ENCODE results near the gene N4BP2L1.

The N4BP2L1 gene

DNA sequence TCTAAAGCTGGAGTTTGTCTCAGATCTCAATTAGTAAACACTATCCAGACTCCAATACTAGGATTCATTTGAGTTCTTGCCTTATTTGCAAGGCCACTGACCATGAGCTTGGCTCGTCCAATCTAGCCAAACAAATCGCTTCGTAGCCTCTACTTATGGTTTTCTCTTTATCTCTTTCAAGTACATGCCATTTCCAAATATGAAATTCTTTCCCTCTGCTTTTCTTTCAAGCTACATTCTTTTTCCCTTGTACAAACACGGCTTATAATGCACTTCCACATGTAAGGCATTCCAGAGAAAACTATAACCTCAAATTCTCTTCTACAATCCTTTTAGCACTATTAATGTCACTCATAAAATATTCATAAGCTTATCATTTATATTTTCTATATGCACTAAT, 10.9 kb upstream of the N4BP2L1 start:
- no peak for DNase-seq (ENCODE audit: low read depth)
- TF ChIP-seq CTCF (conservative IDR thresholded peaks at IDR 0.05; ENCODE audit: control insufficient read depth, insufficient read depth, low read depth, low read length), result no peak
- no peak overlapping the region for H3K4me3 ChIP-seq (ENCODE audit: control insufficient read depth, low read depth, low read length)

GRCh38 chr13:32432856-32433255, 4.9 kb upstream of the N4BP2L1 start:
- TF ChIP-seq CTCF (conservative IDR thresholded peaks at IDR 0.05; ENCODE audit: control insufficient read depth, insufficient read depth, low read depth, low read length), result no peak
- no peak overlapping the region for H3K4me3 ChIP-seq (ENCODE audit: control insufficient read depth, low read depth, low read length)
- DNase-seq (ENCODE audit: low read depth), result no peak

- DNase-seq (ENCODE audit: low read depth), result no peak
- TF ChIP-seq CTCF (conservative IDR thresholded peaks at IDR 0.05; ENCODE audit: control insufficient read depth, insufficient read depth, low read depth, low read length), result no peak
- H3K4me3 ChIP-seq (ENCODE audit: control insufficient read depth, low read depth, low read length), result no peak overlapping the region
Measured at GRCh38 chr13:32431361-32431760, 3.4 kb upstream of the N4BP2L1 start.

DNA sequence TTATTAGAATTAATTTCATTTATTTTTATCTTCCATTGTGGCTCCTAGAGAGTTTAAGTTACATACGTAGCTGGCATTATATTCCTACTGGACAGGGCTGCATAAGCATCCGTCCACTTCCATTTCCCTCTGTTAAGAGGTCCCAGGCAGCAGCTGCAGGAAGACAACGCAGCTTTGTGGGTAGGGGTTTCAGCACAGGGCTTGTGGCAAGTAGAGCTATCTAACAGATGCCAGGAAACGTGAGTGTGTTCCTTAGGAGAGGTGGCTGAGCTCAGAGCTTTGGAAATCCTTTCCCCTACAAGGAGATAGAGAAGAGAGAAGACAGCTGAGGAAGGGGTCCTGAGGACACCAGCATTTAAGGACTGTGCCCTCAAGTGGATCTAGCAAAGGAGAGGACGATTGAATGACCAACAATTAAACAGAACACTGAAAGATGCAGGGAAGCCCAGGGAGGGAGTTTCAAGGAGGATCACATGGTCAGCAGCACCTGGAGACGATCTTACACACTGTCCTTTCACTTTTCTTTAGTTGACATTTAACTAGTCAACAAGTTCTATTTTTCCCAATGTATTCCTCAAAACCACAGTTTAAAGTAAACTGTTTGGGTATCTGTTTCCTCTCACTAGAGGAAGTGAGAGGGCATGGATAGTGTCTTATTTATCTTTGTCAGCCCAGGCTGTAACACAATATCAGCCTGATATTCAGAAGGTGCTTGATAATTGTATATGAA, 2.3 kb upstream of the N4BP2L1 start:
- no peak for DNase-seq (ENCODE audit: low read depth)
- H3K4me3 ChIP-seq (ENCODE audit: control insufficient read depth, low read depth, low read length), result no peak overlapping the region
- TF ChIP-seq CTCF (conservative IDR thresholded peaks at IDR 0.05; ENCODE audit: control insufficient read depth, insufficient read depth, low read depth, low read length), result no peak

DNA sequence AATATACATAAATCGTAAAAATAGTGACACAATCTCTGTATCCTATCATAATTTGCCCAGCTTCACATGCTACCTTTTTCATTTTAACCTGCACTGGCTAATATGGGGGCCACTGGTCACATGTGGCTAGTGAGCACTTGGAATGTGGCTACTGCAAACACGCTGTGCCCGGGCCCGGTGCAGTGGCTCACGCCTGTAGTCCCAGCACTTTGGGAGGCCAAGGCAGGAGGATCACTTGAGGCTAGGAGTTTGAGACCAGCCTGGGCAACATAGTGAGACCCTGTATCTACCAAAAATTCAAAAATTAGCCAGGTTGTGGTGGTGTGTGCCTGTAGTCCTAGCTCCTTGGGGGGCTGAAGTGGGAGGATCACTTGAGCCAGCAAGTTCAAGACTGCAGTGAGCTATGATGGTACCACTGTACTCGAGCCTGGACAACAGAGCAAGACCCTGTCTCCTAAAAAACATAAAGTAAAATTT, 1.5 kb upstream of the N4BP2L1 start:
- no peak for DNase-seq (ENCODE audit: low read depth)
- no peak for TF ChIP-seq CTCF (conservative IDR thresholded peaks at IDR 0.05; ENCODE audit: control insufficient read depth, insufficient read depth, low read depth, low read length)
- H3K4me3 ChIP-seq (ENCODE audit: control insufficient read depth, low read depth, low read length), result no peak overlapping the region

GRCh38 chr13:32428581-32429432, 877 bp upstream of the N4BP2L1 start:
- no peak for DNase-seq (ENCODE audit: low read depth)
- TF ChIP-seq CTCF (conservative IDR thresholded peaks at IDR 0.05; ENCODE audit: control insufficient read depth, insufficient read depth, low read depth, low read length), result no peak
- H3K4me3 ChIP-seq (ENCODE audit: control insufficient read depth, low read depth, low read length), result peak overlapping the region; percentile 58

Measured in fibroblast of mammary gland (primary cell).